Measurements from ENCODE around the gene TOMM70.

Gene TOMM70

DNA sequence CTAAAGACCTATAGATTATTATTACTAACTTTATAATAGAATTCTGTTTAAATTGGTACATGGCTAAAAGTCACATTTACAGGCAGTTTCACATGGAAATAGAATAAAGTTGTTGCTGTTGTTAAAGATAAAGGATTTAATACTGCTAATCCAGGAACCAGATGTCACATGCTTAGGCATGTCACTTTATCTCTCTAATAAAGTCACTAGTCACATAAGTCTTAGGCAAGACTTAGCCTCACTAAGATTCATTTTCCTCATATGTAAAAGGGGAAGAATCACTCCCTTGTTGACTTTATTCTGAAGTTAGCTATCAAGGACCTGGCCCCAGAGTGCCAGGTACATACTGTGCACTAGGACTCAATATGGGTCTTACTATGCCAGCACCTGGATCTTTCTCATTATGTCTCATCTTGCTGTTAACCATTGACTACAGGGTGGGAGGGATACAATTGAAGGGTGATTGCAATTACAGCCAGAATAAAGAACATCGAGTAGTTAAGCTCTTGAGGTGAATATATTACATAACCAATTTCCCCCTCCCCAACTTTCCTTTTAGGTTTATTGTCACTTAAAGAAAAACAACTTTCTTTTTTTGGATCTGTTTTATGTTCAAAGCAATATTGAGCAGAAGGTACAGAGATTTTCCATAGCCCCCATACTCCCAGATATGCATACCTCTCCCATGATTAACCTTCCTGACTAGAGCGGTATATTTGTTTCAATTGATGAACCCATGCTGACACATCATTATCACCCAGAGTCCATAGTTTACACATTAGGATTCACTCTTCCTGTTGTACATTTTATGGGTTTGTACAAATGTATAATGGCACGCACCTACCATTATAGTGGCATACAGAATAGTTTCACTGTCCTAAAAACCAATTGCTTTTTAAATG lies 37.1 kb upstream of the TOMM70 start:
- Histone ChIP-seq H3K4me3 (ENCODE audit: low read length) (no peak overlapping the region), H3K9me2 (replicated peaks; ENCODE audit: insufficient read depth, low read length) (no peaks in the 10 kb centered on the region), H3K27ac (ENCODE audit: low read length) (no peak overlapping the region), H3K36me3 (replicated peaks; ENCODE audit: insufficient read depth, low read length) (no peaks in the 10 kb centered on the region), H4K20me1 (ENCODE audit: insufficient read depth, low read length) (no peaks in the 10 kb centered on the region), H3K4me2 (ENCODE audit: low read depth, low read length) (no peak overlapping the region), H3K79me2 (ENCODE audit: low read length) (no peaks in the 10 kb centered on the region), H3K27me3 (replicated peaks; ENCODE audit: insufficient read depth, low read length) (no peaks in the 10 kb centered on the region), H2AFZ (ENCODE audit: low read length) (no peak overlapping the region), H3F3A (ENCODE audit: insufficient read depth, low read length) (no peaks in the 10 kb centered on the region), H3K4me1 (ENCODE audit: low read length) (no peaks in the 10 kb centered on the region), H3K9ac (ENCODE audit: low read length) (no peak overlapping the region), H3K9me3 (replicated peaks; ENCODE audit: insufficient read depth, low read length) (no peaks in the 10 kb centered on the region)
- TF ChIP-seq EZH2phosphoT487 (IDR thresholded peaks at IDR 0.05; ENCODE audit: low read length) (no peak), EZH2 (optimal IDR thresholded peaks at IDR 0.05; ENCODE audit: low read depth, low read length) (no peak)
- TF ChIP-seq, protein P1, sequence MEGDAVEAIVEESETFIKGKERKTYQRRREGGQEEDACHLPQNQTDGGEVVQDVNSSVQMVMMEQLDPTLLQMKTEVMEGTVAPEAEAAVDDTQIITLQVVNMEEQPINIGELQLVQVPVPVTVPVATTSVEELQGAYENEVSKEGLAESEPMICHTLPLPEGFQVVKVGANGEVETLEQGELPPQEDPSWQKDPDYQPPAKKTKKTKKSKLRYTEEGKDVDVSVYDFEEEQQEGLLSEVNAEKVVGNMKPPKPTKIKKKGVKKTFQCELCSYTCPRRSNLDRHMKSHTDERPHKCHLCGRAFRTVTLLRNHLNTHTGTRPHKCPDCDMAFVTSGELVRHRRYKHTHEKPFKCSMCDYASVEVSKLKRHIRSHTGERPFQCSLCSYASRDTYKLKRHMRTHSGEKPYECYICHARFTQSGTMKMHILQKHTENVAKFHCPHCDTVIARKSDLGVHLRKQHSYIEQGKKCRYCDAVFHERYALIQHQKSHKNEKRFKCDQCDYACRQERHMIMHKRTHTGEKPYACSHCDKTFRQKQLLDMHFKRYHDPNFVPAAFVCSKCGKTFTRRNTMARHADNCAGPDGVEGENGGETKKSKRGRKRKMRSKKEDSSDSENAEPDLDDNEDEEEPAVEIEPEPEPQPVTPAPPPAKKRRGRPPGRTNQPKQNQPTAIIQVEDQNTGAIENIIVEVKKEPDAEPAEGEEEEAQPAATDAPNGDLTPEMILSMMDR (IDR thresholded peaks at IDR 0.05; ENCODE audit: low read length) = no peak
- DNase-seq = no peak

DNA sequence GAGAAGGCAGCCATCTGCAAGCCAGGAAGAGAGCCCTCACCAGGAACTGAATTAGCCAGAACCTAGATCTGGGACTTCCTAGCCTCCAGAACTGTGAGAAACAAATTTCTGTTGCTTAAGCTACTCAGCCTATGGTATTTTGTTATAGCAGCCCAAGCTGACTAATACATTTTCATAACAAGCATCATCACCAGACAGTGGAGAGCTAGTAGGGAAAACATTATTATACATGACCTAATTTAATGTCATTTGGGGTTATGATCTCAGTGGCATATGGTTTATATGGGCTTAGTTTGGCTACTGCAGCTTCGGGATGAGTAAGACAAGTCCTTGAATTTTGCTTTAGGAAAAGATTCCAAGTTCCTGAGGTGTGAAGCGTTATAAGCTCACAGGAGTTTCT lies 36.1 kb upstream of the TOMM70 start:
- no peaks in the 10 kb centered on the region for H3K4me1 ChIP-seq (ENCODE audit: low read length)
- no peak overlapping the region for H2AFZ ChIP-seq (ENCODE audit: low read length)
- H3K27ac ChIP-seq (ENCODE audit: low read length) = no peak overlapping the region
- H3F3A ChIP-seq (ENCODE audit: insufficient read depth, low read length) = no peaks in the 10 kb centered on the region
- TF ChIP-seq EZH2 (optimal IDR thresholded peaks at IDR 0.05; ENCODE audit: low read depth, low read length) (no peak), EZH2phosphoT487 (IDR thresholded peaks at IDR 0.05; ENCODE audit: low read length) (no peak)
- TF ChIP-seq, protein P1 (IDR thresholded peaks at IDR 0.05; ENCODE audit: low read length) = no peak
- no peaks in the 10 kb centered on the region for H4K20me1 ChIP-seq (ENCODE audit: insufficient read depth, low read length)
- H3K27me3 ChIP-seq (replicated peaks; ENCODE audit: insufficient read depth, low read length) = no peaks in the 10 kb centered on the region
- H3K4me3 ChIP-seq (ENCODE audit: low read length) = no peak overlapping the region
- no peak overlapping the region for H3K4me2 ChIP-seq (ENCODE audit: low read depth, low read length)
- no peaks in the 10 kb centered on the region for H3K9me2 ChIP-seq (replicated peaks; ENCODE audit: insufficient read depth, low read length)
- DNase-seq = no peak
- H3K9me3 ChIP-seq (replicated peaks; ENCODE audit: insufficient read depth, low read length) = no peaks in the 10 kb centered on the region
- no peaks in the 10 kb centered on the region for H3K79me2 ChIP-seq (ENCODE audit: low read length)
- H3K9ac ChIP-seq (ENCODE audit: low read length) = no peak overlapping the region
- no peaks in the 10 kb centered on the region for H3K36me3 ChIP-seq (replicated peaks; ENCODE audit: insufficient read depth, low read length)

DNA sequence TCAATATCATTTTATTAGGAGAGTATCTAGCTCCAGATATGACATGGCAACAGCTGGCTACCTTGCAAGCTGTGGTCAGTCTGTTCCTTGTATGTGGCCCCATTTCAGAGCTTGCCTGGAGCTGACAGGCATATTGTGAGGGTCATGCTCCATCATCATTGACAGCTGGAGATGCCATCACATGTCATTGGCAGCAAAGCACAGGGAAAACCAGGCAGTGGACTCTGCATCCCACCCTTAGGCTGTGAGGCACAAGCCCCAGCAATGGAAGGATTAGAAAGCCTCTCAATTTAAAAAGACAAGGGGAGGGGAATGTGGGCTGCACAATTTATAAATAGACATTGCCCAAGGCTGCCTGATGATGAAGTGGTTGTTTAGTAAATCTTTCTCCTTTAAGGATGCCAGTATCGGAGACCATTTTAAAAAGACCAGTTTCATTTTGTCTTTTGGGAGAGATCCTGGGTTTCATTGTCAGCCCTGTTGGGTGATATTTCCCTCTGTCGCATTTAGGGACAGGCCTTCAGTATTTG lies 28.4 kb upstream of the TOMM70 start:
- no peaks in the 10 kb centered on the region for H3K9me2 ChIP-seq (replicated peaks; ENCODE audit: insufficient read depth, low read length)
- TF ChIP-seq EZH2phosphoT487 (IDR thresholded peaks at IDR 0.05; ENCODE audit: low read length) (no peak), EZH2 (optimal IDR thresholded peaks at IDR 0.05; ENCODE audit: low read depth, low read length) (no peak)
- TF ChIP-seq, protein P1 (IDR thresholded peaks at IDR 0.05; ENCODE audit: low read length) = no peak
- H3K4me3 ChIP-seq (ENCODE audit: low read length) = no peak overlapping the region
- H3K4me1 ChIP-seq (ENCODE audit: low read length) = no peaks in the 10 kb centered on the region
- no peaks in the 10 kb centered on the region for H3K36me3 ChIP-seq (replicated peaks; ENCODE audit: insufficient read depth, low read length)
- no peaks in the 10 kb centered on the region for H3K9me3 ChIP-seq (replicated peaks; ENCODE audit: insufficient read depth, low read length)
- DNase-seq = no peak
- H3K9ac ChIP-seq (ENCODE audit: low read length) = no peak overlapping the region
- H3K4me2 ChIP-seq (ENCODE audit: low read depth, low read length) = no peak overlapping the region
- no peaks in the 10 kb centered on the region for H3K27me3 ChIP-seq (replicated peaks; ENCODE audit: insufficient read depth, low read length)
- H3K79me2 ChIP-seq (ENCODE audit: low read length) = no peaks in the 10 kb centered on the region
- H3K27ac ChIP-seq (ENCODE audit: low read length) = no peak overlapping the region
- H3F3A ChIP-seq (ENCODE audit: insufficient read depth, low read length) = no peaks in the 10 kb centered on the region
- no peak overlapping the region for H2AFZ ChIP-seq (ENCODE audit: low read length)
- no peaks in the 10 kb centered on the region for H4K20me1 ChIP-seq (ENCODE audit: insufficient read depth, low read length)
